K562 (cell line): Measurements from ENCODE around the gene ANKLE2. TPM values are rescaled to one million over a fixed set of nuclear protein-coding genes. Genes with fewer than 3 reads are reported as not detected.

Experiments used
- IFI16 ChIP-seq: fragments of 250-450 bp; sonication (Bioruptor Pico); IDR thresholded peaks from 2 replicates; pipeline ENCODE4 v2.1.2; 2022; ENCODE audit warnings: mild to moderate bottlenecking, inconsistent platforms
- MTA3 ChIP-seq: fragments of 450-650 bp; formaldehyde crosslinking; IDR thresholded peaks from 2 replicates; pipeline ENCODE4 v1.6.1; 2017; ENCODE audit warnings: mild to moderate bottlenecking, borderline replicate concordance
- NRF1 ChIP-seq, 2 experiments: fragments of 450-650 bp; IDR thresholded peaks in 1 of 2; conservative IDR thresholded peaks in 1 of 2; 2 replicates each; pipeline ENCODE4 v1.6.1; 2014; ENCODE audit warnings: mild to moderate bottlenecking in 2 of 2
- polyA plus RNA-seq, 8 experiments: library from polyadenylated mRNA; depleted of rRNA in 4 of 8; stranded (reverse) in 5 of 8; unstranded in 3 of 8; fragments of >200 nt; fragmentation: Nextera tagmentation in 2 of 8; fragmentation: Illumina TruSeq in 1 of 8; extraction: Ambion mirVana in 2 of 8; extraction: Trizol in 1 of 8; gene quantifications; 2 replicates each; pipeline versions ENCODE4 v1.2.1 to v1.2.3, GENCODE V29; 2011 to 2014; ENCODE audit warnings: inconsistent platforms in 1 of 8, missing spikeins in 1 of 8
- total RNA-seq, 7 experiments: library from RNA; depleted of rRNA in 6 of 7; stranded (reverse); fragments of >200 nt in 6 of 7; fragmentation: Illumina TruSeq in 2 of 7; extraction: Trizol in 2 of 7; gene quantifications; 2 replicates each; pipeline versions ENCODE4 v1.2.1 to v1.2.3, GENCODE V29; 2011 to 2021; ENCODE audit warnings: low replicate concordance in 1 of 7
- TF ChIP-seq, protein P1 (sequence below): sonication (generic); formaldehyde crosslinking; IDR thresholded peaks from 2 replicates; pipeline ENCODE4 v1.8.0; 2022; ENCODE audit warnings: mild to moderate bottlenecking, missing genetic modification reagents
- TF ChIP-seq, protein P2 (sequence below): fragments of 450-650 bp; formaldehyde crosslinking; IDR thresholded peaks from 2 replicates; pipeline ENCODE4 v1.4.0; 2020; ENCODE audit warnings: mild to moderate bottlenecking, moderate library complexity
- TF ChIP-seq, protein P3 (sequence below): fragments of 450-650 bp; IDR thresholded peaks from 2 replicates; pipeline ENCODE4 v1.6.1; 2016; ENCODE audit warnings: mild to moderate bottlenecking
- TF ChIP-seq, protein P4 (sequence below): fragments of 450-650 bp; formaldehyde crosslinking; conservative IDR thresholded peaks from 2 replicates; pipeline ENCODE4 v1.4.0; 2022; ENCODE audit warnings: mild to moderate bottlenecking, missing genetic modification characterization

Gene ANKLE2
- total and polyA plus RNA-seq, 9 of the 15 experiments (the other 6 are each of a cell fraction or from before 2014, with no cell fraction given), result 3.2 to 57.7 (median 45.6) TPM

DNA sequence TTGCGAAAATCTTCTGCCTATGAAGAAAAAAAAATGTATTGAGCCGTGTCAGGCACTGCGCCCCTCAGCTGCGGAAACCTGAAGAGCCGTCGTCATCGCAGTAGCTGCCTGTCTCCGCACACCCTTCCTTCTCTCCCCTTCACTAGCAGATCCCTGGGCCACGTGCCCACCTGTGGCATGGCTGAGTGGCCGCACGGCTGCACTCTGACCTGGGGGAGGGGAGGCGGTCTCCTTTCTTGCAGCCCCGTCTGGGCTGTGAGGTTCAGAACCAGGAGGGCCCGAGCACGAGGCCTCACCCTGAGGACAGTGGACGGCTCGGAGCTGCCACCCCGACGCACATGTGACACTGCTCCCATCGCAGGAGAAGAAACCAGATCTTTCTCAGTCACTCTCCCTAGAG lies 26.1 kb downstream of the ANKLE2 start (continued):
- TF ChIP-seq, protein P1, sequence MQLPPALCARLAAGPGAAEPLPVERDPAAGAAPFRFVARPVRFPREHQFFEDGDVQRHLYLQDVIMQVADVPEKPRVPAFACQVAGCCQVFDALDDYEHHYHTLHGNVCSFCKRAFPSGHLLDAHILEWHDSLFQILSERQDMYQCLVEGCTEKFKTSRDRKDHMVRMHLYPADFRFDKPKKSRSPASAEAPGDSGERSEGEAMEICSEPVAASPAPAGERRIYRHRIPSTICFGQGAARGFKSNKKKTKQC (CRISPR knock-in tag), result no peak
- TF ChIP-seq, protein P2, sequence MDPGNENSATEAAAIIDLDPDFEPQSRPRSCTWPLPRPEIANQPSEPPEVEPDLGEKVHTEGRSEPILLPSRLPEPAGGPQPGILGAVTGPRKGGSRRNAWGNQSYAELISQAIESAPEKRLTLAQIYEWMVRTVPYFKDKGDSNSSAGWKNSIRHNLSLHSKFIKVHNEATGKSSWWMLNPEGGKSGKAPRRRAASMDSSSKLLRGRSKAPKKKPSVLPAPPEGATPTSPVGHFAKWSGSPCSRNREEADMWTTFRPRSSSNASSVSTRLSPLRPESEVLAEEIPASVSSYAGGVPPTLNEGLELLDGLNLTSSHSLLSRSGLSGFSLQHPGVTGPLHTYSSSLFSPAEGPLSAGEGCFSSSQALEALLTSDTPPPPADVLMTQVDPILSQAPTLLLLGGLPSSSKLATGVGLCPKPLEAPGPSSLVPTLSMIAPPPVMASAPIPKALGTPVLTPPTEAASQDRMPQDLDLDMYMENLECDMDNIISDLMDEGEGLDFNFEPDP (CRISPR knock-in tag), result no peak
- TF ChIP-seq NRF1 (conservative IDR thresholded peaks at IDR 0.05 in 1 of 2, IDR thresholded peaks at IDR 0.05 in 1 of 2) (no peak), MTA3 (no peak), IFI16 (CRISPR knock-in tag) (no peak)
- TF ChIP-seq, protein P3, sequence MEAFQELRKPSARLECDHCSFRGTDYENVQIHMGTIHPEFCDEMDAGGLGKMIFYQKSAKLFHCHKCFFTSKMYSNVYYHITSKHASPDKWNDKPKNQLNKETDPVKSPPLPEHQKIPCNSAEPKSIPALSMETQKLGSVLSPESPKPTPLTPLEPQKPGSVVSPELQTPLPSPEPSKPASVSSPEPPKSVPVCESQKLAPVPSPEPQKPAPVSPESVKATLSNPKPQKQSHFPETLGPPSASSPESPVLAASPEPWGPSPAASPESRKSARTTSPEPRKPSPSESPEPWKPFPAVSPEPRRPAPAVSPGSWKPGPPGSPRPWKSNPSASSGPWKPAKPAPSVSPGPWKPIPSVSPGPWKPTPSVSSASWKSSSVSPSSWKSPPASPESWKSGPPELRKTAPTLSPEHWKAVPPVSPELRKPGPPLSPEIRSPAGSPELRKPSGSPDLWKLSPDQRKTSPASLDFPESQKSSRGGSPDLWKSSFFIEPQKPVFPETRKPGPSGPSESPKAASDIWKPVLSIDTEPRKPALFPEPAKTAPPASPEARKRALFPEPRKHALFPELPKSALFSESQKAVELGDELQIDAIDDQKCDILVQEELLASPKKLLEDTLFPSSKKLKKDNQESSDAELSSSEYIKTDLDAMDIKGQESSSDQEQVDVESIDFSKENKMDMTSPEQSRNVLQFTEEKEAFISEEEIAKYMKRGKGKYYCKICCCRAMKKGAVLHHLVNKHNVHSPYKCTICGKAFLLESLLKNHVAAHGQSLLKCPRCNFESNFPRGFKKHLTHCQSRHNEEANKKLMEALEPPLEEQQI, result no peak
- TF ChIP-seq, protein P4, sequence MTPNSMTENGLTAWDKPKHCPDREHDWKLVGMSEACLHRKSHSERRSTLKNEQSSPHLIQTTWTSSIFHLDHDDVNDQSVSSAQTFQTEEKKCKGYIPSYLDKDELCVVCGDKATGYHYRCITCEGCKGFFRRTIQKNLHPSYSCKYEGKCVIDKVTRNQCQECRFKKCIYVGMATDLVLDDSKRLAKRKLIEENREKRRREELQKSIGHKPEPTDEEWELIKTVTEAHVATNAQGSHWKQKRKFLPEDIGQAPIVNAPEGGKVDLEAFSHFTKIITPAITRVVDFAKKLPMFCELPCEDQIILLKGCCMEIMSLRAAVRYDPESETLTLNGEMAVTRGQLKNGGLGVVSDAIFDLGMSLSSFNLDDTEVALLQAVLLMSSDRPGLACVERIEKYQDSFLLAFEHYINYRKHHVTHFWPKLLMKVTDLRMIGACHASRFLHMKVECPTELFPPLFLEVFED (CRISPR knock-in tag), result no peak
